K562 (cell line): ENCODE measurements around the gene RCE1. TPM values are rescaled to one million over a fixed set of nuclear protein-coding genes. Genes with fewer than 3 reads are reported as not detected.

Experiments used
- ETS2 ChIP-seq: IDR thresholded peaks from 2 replicates; pipeline ENCODE4 v1.6.1; 2016; ENCODE audit warnings: borderline replicate concordance, missing genetic modification characterization, mild to moderate bottlenecking, moderate library complexity, missing compliant biosample characterization; ENCODE audit not compliant: poor library complexity, severe bottlenecking
- HMGN3 ChIP-seq: IDR thresholded peaks from 2 replicates; pipeline ENCODE4 v1.6.1; 2011; ENCODE audit warnings: borderline replicate concordance, low read depth, mild to moderate bottlenecking, mixed read lengths, low read length; ENCODE audit not compliant: insufficient read length; ENCODE audit errors: extremely low read depth
- NBN ChIP-seq: fragments of 450-650 bp; IDR thresholded peaks from 2 replicates; pipeline ENCODE4 v1.6.1; 2016; ENCODE audit warnings: low read depth, mild to moderate bottlenecking
- NELFE ChIP-seq: IDR thresholded peaks from 2 replicates; pipeline ENCODE4 v1.6.1; 2011; ENCODE audit warnings: mild to moderate bottlenecking; ENCODE audit not compliant: insufficient read depth, insufficient read length
- NONO ChIP-seq, 2 experiments: fragments of 200-400 bp in 1 of 2; fragments of 450-650 bp in 1 of 2; formaldehyde crosslinking in 1 of 2; IDR thresholded peaks; 2 replicates each; pipeline ENCODE4 v1.6.1; 2017; ENCODE audit warnings: low read depth in 2 of 2, mild to moderate bottlenecking in 2 of 2, moderate library complexity in 2 of 2, low read length in 1 of 2
- PCBP1 ChIP-seq: fragments of 200-400 bp; formaldehyde crosslinking; IDR thresholded peaks from 2 replicates; pipeline ENCODE4 v1.6.1; 2018; ENCODE audit warnings: mild to moderate bottlenecking, low read depth, low read length; ENCODE audit not compliant: poor library complexity, severe bottlenecking
- PTTG1 ChIP-seq: fragments of 450-650 bp; IDR thresholded peaks from 2 replicates; pipeline ENCODE4 v1.6.1; 2016; ENCODE audit warnings: low read depth, mild to moderate bottlenecking, missing genetic modification characterization, missing compliant biosample characterization
- SMARCB1 ChIP-seq: IDR thresholded peaks from 2 replicates; pipeline ENCODE4 v1.6.1; 2011; ENCODE audit warnings: improper control_type of control experiment, low read depth; ENCODE audit not compliant: insufficient read length
- SMC3 ChIP-seq: conservative IDR thresholded peaks from 2 replicates; pipeline ENCODE4 v1.6.1; 2011; ENCODE audit warnings: low read depth, low read length, improper control_type of control experiment; ENCODE audit not compliant: insufficient read depth
- SRSF3 ChIP-seq: fragments of 200-400 bp; formaldehyde crosslinking; IDR thresholded peaks from 2 replicates; pipeline ENCODE4 v1.6.1; 2016; ENCODE audit warnings: mild to moderate bottlenecking, low read length, moderate library complexity; ENCODE audit not compliant: insufficient read depth
- STAG1 ChIP-seq: sonication (generic); formaldehyde crosslinking; IDR thresholded peaks from 2 replicates; pipeline ENCODE4 v1.5.0; 2020; ENCODE audit warnings: missing genetic modification reagents, borderline replicate concordance
- TAL1 ChIP-seq: fragments of 450-650 bp; IDR thresholded peaks from 2 replicates; pipeline ENCODE4 v1.6.1; 2016; ENCODE audit warnings: mild to moderate bottlenecking
- TCF15 ChIP-seq: fragments of 250-450 bp; sonication (Bioruptor Pico); IDR thresholded peaks from 2 replicates; pipeline ENCODE4 v1.8.0; 2022; ENCODE audit warnings: moderate library complexity, mild to moderate bottlenecking, inconsistent platforms
- THAP12 ChIP-seq: fragments of 250-450 bp; sonication (Bioruptor Pico); IDR thresholded peaks from 2 replicates; pipeline ENCODE4 v1.9.0; 2021; ENCODE audit warnings: mild to moderate bottlenecking, inconsistent platforms
- ZBTB9 ChIP-seq: fragments of 450-650 bp; formaldehyde crosslinking; IDR thresholded peaks from 2 replicates; pipeline ENCODE4 v1.4.0; 2020; ENCODE audit warnings: mild to moderate bottlenecking, moderate library complexity
- ZNF584 ChIP-seq: fragments of 200-800 bp; sonication (Bioruptor generic); IDR thresholded peaks from 2 replicates; pipeline ENCODE4 v1.6.1; 2016; ENCODE audit warnings: low read depth, mild to moderate bottlenecking, missing genetic modification characterization, missing compliant biosample characterization
- ZNF655 ChIP-seq: fragments of 250-450 bp; sonication (Bioruptor Pico); IDR thresholded peaks from 2 replicates; pipeline ENCODE4 v1.5.0; 2021
- ZNF76 ChIP-seq: fragments of 250-450 bp; sonication (Bioruptor Pico); IDR thresholded peaks from 2 replicates; pipeline ENCODE4 v1.4.0; 2020; ENCODE audit warnings: mild to moderate bottlenecking, moderate library complexity, borderline replicate concordance
- polyA plus RNA-seq, 8 experiments: library from polyadenylated mRNA; depleted of rRNA in 4 of 8; stranded (reverse) in 5 of 8; unstranded in 3 of 8; fragments of >200 nt; fragmentation: Nextera tagmentation in 2 of 8; fragmentation: Illumina TruSeq in 1 of 8; extraction: Ambion mirVana in 2 of 8; extraction: Trizol in 1 of 8; gene quantifications; 2 replicates each; pipeline versions ENCODE4 v1.2.1 to v1.2.3, GENCODE V29; 2011 to 2014; ENCODE audit warnings: inconsistent platforms in 1 of 8, missing spikeins in 1 of 8
- total RNA-seq, 7 experiments: library from RNA; depleted of rRNA in 6 of 7; stranded (reverse); fragments of >200 nt in 6 of 7; fragmentation: Illumina TruSeq in 2 of 7; extraction: Trizol in 2 of 7; gene quantifications; 2 replicates each; pipeline versions ENCODE4 v1.2.1 to v1.2.3, GENCODE V29; 2011 to 2021; ENCODE audit warnings: low replicate concordance in 1 of 7

Gene RCE1
- total and polyA plus RNA-seq, 9 of the 15 experiments (the other 6 are each of a cell fraction or from before 2014, with no cell fraction given) = 0.75 to 41.5 (median 15.1) TPM

- no peak for TF ChIP-seq PTTG1
- TF ChIP-seq ETS2 (tag) = no peak
- TF ChIP-seq STAG1 (CRISPR knock-in tag) = no peak
- TF ChIP-seq SMARCB1 = no peak
- no peak for TF ChIP-seq THAP12 (CRISPR knock-in tag)
- no peak for TF ChIP-seq ZNF76 (CRISPR knock-in tag)
- TF ChIP-seq TCF15 (CRISPR knock-in tag) = no peak
- no peak for TF ChIP-seq PCBP1
- TF ChIP-seq NONO (IDR thresholded peaks at IDR 0.05; ENCODE audit: low read depth in 2 of 2, low read length in 1 of 2) = no peak
- TF ChIP-seq ZNF655 (CRISPR knock-in tag) = no peak
- no peak for TF ChIP-seq ZNF584
- TF ChIP-seq SRSF3 = no peak
- no peak for TF ChIP-seq HMGN3
- TF ChIP-seq ZBTB9 = no peak
- no peak for TF ChIP-seq TAL1
- TF ChIP-seq NELFE = no peak
- no peak for TF ChIP-seq NBN
- TF ChIP-seq SMC3 = peak; percentile 62
Measured at GRCh38 chr11:66883016-66883965, 40.0 kb downstream of the RCE1 start (continued).
